Measurements from ENCODE around the gene CYB561D1.

Gene CYB561D1

DNA sequence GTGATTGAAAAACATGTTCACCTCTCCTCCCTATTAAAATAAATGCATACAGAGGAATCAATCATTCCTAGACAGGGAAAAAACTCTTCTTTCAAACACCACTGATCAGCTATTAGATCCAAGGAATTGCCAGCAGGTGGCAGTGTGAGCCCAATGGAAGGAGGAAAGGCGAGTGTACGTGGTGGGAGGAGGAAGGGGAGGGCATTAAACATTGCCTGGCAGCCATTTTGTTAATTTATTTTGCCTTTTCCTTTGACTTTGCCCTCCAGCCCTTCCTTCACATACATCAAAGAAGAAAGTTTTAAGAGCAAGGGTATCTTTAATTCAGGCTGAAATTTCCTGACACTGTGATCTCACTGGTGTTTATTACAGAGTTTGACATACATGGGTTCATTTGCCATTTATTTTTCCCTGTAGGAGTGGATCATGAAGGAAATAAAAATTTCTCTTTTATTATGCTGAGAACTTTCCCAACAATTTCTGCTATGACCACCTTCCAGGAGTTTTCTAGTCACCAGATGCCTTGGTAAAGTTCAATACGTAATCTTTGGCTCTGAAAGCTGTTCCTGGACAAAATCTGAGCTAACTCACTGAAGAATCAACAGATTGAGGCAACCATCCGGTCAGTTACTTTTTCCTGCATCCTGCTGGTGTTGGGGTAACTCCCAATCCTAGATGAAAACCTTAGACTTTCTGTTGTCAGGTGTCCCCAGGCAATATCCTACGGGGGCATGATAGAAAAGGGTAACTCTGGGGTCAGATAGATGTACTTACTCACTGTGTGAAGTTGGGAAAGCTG lies 52.6 kb downstream of the CYB561D1 start:
- DNase-seq (ENCODE audit: low read depth, low spot score): peak; percentile 89

DNA sequence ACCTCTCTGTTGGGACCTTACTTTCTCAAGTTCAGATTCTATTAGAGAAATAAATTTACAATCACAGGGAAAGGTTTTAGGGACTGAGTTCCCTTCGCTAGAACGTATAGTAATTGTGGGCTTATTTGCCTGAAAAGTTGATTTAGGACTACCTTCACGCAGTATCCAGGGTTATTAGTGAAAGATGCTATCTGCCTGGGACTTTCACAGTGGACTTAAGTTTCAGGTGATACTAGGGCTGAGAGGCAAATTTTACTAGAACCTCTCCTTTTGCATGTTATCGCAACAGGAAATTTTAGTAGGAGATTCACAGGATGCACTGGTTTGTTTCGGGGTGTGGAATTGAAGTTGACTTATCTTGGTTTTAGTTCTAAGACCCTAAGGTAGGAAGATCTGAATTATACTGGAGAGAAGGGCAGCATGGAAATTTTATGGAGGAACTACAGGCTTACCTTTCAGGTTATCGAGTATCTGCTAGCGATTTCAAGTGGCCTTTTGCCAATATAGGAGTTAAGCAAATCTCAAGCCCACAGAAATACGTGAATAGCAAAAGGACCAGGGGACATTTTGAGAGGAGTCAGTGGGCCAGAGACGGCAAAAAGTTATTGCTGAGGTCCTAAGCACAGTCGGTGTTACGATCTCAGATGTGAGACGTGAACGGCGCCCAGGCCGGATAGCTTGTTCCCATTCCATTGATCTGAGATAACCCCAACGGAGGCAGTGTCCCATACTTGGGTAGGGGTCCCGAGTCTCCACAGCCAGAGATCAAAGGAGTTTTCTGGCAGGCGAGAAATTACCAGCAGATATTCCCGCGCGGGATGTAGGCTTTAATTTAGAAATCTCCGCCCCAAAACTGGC lies 53.8 kb downstream of the CYB561D1 start:
- no peak for DNase-seq (ENCODE audit: low read depth, low spot score)

DNA sequence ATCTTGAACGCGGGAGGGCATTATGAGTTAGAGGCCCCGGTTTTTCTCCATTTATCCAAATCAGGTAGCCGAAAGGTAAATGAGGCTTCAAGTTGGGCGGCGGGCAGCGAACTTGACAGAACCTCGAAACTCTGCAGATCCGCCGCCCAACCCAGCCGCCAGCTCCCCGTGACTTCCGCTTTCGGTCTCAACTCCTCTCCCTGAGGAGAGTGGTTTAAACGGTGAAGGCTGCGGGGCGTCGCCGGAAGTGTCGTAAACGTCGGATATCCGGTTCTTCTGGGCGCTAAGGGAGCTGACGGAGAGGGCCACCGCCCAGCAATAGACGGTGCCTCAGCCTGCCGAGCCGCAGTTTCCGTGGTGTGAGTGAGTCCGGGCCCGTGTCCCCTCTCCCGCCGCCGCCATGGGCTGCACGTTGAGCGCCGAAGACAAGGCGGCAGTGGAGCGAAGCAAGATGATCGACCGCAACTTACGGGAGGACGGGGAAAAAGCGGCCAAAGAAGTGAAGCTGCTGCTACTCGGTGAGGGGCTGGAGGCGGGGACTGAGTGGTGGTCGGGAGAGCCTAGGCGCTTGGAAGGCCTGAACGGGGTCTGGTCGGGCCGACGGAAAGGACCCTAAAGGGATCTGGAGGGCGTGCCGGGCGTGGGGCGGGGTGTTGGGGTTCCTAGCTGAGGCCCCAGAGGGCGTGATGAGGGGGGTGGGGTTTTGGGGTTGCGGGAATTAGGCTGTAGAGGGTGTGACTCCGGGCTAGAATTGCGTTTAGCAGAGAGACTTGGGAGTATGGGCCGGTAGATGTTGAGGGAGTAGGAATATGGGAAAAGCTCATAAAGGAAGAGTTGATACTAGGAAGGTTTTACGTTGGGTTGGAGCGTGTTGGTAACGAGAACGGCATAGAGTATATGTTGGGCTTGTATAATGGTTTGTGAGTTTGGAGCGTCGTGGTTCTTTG lies 54.7 kb downstream of the CYB561D1 start, which contains the start of gene GNAI3:
Gene GNAI3, plus strand, starts transcription at position 295 of the 947 bp plus-strand sequence. Its CDS starts 106 bp downstream, at position 401.
- DNase-seq (ENCODE audit: low read depth, low spot score): peak; percentile 95
